H1 (cell line): Measurements from ENCODE around the gene NOS2. TPM values are rescaled to one million over a fixed set of nuclear protein-coding genes. Genes with fewer than 3 reads are reported as not detected.

Experiments used
- ASH2L ChIP-seq: fragments of 200-600, 300-600 bp; sonication (generic); IDR thresholded peaks from one replicate; pipeline ENCODE4 v1.7.1; 2017; ENCODE audit warnings: low read length
- BACH1 ChIP-seq: IDR thresholded peaks from 2 replicates; pipeline ENCODE4 v1.6.1; 2012; ENCODE audit warnings: low read length, improper control_type of control experiment
- CTBP2 ChIP-seq: IDR thresholded peaks from 2 replicates; pipeline ENCODE4 v1.7.0; 2011; ENCODE audit warnings: borderline replicate concordance, mild to moderate bottlenecking, moderate library complexity, mixed read lengths, low read length; ENCODE audit not compliant: insufficient read depth, insufficient read length
- GTF2F1 ChIP-seq: IDR thresholded peaks from 2 replicates; pipeline ENCODE4 v1.6.1; 2012; ENCODE audit warnings: low read depth, low read length, improper control_type of control experiment, borderline replicate concordance
- JUND ChIP-seq: IDR thresholded peaks from 2 replicates; pipeline ENCODE4 v1.6.1; 2011; ENCODE audit warnings: mild to moderate bottlenecking, improper control_type of control experiment, low read length
- SAP30 ChIP-seq: fragments of 300-600 bp; sonication (generic); IDR thresholded peaks from 2 replicates; pipeline ENCODE4 v1.7.1; 2012; ENCODE audit warnings: low read length, moderate library complexity, mild to moderate bottlenecking, inconsistent platforms; ENCODE audit not compliant: insufficient read depth, insufficient replicate concordance
- SP4 ChIP-seq: IDR thresholded peaks from 2 replicates; pipeline ENCODE4 v1.6.1; 2012; ENCODE audit warnings: low read length, inconsistent platforms
- polyA plus RNA-seq, 7 experiments: library from polyadenylated mRNA; depleted of rRNA in 3 of 7; stranded (reverse) in 5 of 7; unstranded in 2 of 7; fragments of >200 nt in 5 of 7; fragments of 200-250 nt in 2 of 7; gene quantifications; 1 replicate in 5 of 7; 2 replicates in 1 of 7; 4 replicates in 1 of 7; pipeline versions ENCODE4 v1.2.1 to v1.2.3, GENCODE V29; 2011 to 2013; ENCODE audit warnings: missing spikeins in 2 of 7, mixed read lengths in 2 of 7
- total RNA-seq: library from RNA; stranded (reverse); fragmentation: NEBNext Ultra II Directional; extraction: Animal tissue kit (Norgen Biotek cat#: 25700); gene quantifications from 2 replicates; pipeline ENCODE4 v1.2.1, GENCODE V29; 2021
- TF ChIP-seq, protein P1 (sequence below): IDR thresholded peaks from 2 replicates; pipeline ENCODE4 v1.6.1; 2011; ENCODE audit warnings: low read depth, mild to moderate bottlenecking, low read length; ENCODE audit not compliant: insufficient read depth

Gene NOS2
- total and polyA plus RNA-seq, 2 of the 8 experiments (the other 6 are each of a cell fraction or from before 2014, with no cell fraction given) = 1.0 to 1.9 TPM

GRCh38 chr17:27780092-27780827 is 20.1 kb downstream of the NOS2 start (continued):
- TF ChIP-seq SP4 (no peak), ASH2L (no peak), GTF2F1 (no peak), SAP30 (no peak), JUND (no peak), BACH1 (no peak), CTBP2 (no peak)
- TF ChIP-seq, protein P1, sequence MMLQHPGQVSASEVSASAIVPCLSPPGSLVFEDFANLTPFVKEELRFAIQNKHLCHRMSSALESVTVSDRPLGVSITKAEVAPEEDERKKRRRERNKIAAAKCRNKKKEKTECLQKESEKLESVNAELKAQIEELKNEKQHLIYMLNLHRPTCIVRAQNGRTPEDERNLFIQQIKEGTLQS = no peak
